ENCODE results near the gene WDFY3. TPM values are rescaled to one million over a fixed set of nuclear protein-coding genes. Genes with fewer than 3 reads are reported as not detected.
"Not testable (repeated sequence)": the region's sequence is repeated elsewhere in the genome, so short reads cannot be mapped to it uniquely, and the experiment has no call there.

Gene WDFY3
- total and polyA plus RNA-seq, 12 donors = 9.5 to 284 (median 85.0) TPM

DNA sequence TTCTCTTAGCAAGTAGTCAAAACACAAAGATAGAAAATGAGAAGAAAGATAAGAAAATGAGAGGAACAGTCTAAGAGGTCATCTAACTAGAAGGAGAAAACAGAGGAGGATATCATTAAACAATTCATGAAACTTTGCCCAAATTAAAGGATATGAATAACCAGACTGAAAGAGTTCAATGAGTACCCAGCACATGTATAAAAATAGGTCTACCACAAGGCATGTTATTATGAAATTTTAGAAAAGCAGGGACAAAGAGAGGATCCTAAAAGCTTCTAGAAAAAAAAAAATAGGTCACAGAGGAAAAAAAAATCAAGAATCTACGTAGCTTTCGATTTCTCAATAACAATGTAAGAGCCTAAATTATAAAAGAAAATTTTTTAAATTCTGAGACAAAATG is 118.5 kb downstream of the WDFY3 start:
- no peak overlapping the region for H3K27ac ChIP-seq
- no peak overlapping the region for H3K4me3 ChIP-seq
- no peak for DNase-seq
- no peak for TF ChIP-seq POLR2A (IDR thresholded peaks at IDR 0.05)
- TF ChIP-seq, protein P1, sequence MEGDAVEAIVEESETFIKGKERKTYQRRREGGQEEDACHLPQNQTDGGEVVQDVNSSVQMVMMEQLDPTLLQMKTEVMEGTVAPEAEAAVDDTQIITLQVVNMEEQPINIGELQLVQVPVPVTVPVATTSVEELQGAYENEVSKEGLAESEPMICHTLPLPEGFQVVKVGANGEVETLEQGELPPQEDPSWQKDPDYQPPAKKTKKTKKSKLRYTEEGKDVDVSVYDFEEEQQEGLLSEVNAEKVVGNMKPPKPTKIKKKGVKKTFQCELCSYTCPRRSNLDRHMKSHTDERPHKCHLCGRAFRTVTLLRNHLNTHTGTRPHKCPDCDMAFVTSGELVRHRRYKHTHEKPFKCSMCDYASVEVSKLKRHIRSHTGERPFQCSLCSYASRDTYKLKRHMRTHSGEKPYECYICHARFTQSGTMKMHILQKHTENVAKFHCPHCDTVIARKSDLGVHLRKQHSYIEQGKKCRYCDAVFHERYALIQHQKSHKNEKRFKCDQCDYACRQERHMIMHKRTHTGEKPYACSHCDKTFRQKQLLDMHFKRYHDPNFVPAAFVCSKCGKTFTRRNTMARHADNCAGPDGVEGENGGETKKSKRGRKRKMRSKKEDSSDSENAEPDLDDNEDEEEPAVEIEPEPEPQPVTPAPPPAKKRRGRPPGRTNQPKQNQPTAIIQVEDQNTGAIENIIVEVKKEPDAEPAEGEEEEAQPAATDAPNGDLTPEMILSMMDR (IDR thresholded peaks at IDR 0.05) = no peak
- no peaks in the 10 kb centered on the region for H3K9me3 ChIP-seq (replicated peaks in 1 of 3)
- H3K27me3 ChIP-seq = no peaks in the 10 kb centered on the region
- H3K36me3 ChIP-seq (replicated peaks in 1 of 2) = peaks cover 0 to 9% of the 10 kb centered on the region in 2 donors
- H3K4me1 ChIP-seq (replicated peaks in 1 of 2) = peaks cover 5 to 18% of the 10 kb centered on the region in 2 donors
- 58 to 72% (median 70%) methylated on average over 2 of the region's 2 CpGs for WGBS, 4 donors
- intact Hi-C loops (cut with DNase I) = no loop called here

DNA sequence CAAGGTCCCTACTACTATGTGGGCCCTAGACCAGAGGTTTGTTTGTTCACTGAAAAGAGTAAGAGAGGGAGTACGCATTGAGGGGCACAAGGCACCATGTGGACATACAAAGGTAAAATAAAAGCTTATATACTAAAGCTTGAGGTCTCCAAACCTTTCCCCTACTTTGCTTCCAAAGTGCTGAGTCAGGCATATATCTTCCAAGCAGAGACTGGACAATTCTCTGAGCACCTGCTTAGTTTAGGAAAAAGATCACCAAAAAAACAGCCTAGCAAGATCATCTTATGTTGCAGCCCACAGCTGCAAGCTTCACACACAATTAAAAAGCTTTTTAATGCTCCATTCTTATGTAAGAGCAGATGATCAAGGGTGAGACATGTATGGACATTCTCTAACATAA is 119.5 kb downstream of the WDFY3 start:
- H3K36me3 ChIP-seq (replicated peaks in 1 of 2) = peaks cover 0 to 9% of the 10 kb centered on the region in 2 donors
- 91 to 100% (median 94%) methylated on average over 1 of the region's 1 CpG for WGBS, 4 donors

DNA sequence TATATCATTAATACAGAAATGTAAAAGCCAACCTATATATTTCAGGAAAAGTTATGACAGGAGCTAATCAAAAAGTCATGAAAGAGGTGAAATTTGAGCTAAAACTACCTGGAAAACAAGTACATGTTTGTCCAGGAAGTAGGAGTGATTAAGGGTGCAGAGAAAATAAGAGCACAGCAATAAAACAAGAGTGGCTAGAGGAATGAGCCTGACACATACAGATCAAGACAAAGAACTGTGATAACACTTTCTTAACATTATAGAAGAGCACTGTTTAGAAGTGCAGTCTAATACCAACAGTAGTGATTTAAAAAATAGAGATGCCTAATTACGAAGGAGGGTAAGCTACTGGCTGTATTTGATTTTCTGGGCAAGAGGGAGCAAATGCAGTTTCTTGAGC is 125.1 kb downstream of the WDFY3 start:
- DNase-seq = no peak
- H3K4me1 ChIP-seq (replicated peaks in 1 of 2) = no peaks in the 10 kb centered on the region
- no peak overlapping the region for H3K27ac ChIP-seq
- no peaks in the 10 kb centered on the region for H3K27me3 ChIP-seq
- H3K36me3 ChIP-seq (replicated peaks in 1 of 2) = peaks cover 0 to 15% of the 10 kb centered on the region in 2 donors
- WGBS, 4 donors = 91 to 100% (median 98%) methylated on average over 1 of the region's 1 CpG
- intact Hi-C loops (cut with DNase I) = no loop called here
- no peak overlapping the region for H3K4me3 ChIP-seq
- no peaks in the 10 kb centered on the region for H3K9me3 ChIP-seq (replicated peaks in 1 of 3)
- TF ChIP-seq, protein P1 (IDR thresholded peaks at IDR 0.05) = no peak
- TF ChIP-seq POLR2A (IDR thresholded peaks at IDR 0.05) = no peak

More for the DNA sequence above, 119.5 kb downstream of the WDFY3 start:
- Histone ChIP-seq H3K27me3 (no peaks in the 10 kb centered on the region), H3K9me3 (replicated peaks in 1 of 3) (no peaks in the 10 kb centered on the region), H3K4me3 (no peak overlapping the region), H3K4me1 (replicated peaks in 1 of 2) (peaks cover 5 to 14% of the 10 kb centered on the region in 2 donors), H3K27ac (no peak overlapping the region)
- TF ChIP-seq POLR2A (IDR thresholded peaks at IDR 0.05) = no peak
- TF ChIP-seq, protein P1 (IDR thresholded peaks at IDR 0.05) = no peak
- no peak for DNase-seq
- intact Hi-C loops (cut with DNase I) = no loop called here

DNA sequence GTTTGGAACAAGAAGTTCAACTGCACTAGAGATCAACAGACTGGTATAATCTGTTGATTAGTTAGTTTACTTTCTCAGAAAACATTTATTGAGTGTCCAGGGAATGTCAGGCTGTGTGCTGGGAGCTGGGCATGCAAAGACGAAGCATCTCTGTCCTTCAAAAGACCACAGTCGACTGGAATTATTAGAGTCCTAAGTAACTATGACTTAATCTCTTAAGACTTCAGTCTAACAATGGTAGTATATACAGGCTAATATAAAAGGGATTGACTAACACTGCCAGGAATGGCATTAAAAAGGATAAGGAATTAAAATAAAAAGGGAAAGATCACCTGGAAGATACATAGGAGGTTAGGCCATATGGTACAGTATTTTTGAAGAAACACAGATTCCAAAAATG is 128.7 kb downstream of the WDFY3 start:
- intact Hi-C loops (cut with DNase I) = no loop called here
- H3K9me3 ChIP-seq (replicated peaks in 1 of 3) = no peaks in the 10 kb centered on the region
- TF ChIP-seq, protein P1 (IDR thresholded peaks at IDR 0.05) = no peak
- no peak for TF ChIP-seq POLR2A (IDR thresholded peaks at IDR 0.05)
- H3K4me1 ChIP-seq (replicated peaks in 1 of 2) = no peaks in the 10 kb centered on the region
- DNase-seq = no peak
- no peaks in the 10 kb centered on the region for H3K27me3 ChIP-seq
- peaks cover 0 to 15% of the 10 kb centered on the region in 2 donors for H3K36me3 ChIP-seq (replicated peaks in 1 of 2)
- WGBS, 4 donors = 75 to 87% (median 79%) methylated on average over 2 of the region's 2 CpGs
- no peak overlapping the region for H3K4me3 ChIP-seq
- no peak overlapping the region for H3K27ac ChIP-seq

DNA sequence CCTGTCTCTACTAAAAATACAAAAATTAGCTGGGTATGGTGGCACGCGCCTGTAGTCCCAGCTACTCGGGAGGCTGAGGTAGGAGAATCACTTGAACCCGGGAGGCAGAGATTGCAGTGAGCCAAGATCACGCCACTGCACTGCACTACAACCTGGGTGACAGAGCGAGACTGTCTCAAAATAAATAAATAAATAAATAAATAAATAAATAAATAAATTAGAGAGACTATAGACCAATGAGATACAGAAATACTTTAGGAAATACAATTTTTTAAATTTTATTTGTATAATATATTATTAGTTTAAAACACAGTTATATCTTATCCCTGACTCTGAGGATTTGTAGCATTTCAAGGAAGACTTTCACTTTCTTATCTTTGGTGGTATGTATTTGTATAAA is 136.9 kb downstream of the WDFY3 start:
- H3K9me3 ChIP-seq (replicated peaks in 1 of 3); intact Hi-C loops (cut with DNase I); H3K36me3 ChIP-seq (replicated peaks in 1 of 2); H3K27ac ChIP-seq; H3K4me1 ChIP-seq (replicated peaks in 1 of 2); DNase-seq; H3K4me3 ChIP-seq; H3K27me3 ChIP-seq: not testable (repeated sequence)
- WGBS, 4 donors = 96 to 99% (median 98%) methylated on average over 6 of the region's 6 CpGs
